ENCODE data around the gene HYAL2.

The HYAL2 gene

DNA sequence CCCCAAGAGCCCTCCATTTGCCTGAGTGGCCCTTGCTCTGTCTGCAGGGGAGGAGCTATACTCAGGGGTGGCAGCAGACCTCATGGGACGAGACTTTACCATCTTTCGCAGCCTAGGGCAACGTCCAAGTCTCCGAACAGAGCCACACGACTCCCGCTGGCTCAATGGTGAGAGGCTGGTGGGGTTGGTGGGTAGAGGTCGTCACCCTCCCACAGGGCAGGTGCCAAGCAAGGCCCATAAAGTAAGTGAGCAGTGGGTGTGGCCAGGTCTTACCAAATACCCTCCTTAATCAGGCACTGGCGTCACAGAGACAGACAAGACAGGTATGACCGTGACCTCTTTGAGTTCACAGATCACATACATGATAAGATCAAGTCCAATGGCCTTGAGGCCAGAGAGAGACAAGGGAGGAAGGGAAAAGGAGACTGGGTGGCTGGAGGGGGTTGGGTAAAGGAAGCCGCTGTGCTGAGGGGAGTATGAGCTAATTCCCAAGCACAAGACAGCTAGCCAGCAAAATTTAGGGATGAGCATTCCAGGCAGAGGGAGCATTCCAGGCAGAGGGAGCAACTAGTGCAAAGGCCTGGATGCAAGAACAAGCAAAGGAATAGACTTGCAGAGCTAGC, 51.1 kb downstream of the HYAL2 start:
- DNase-seq (ENCODE audit: low read depth, low spot score), result no peak

DNA sequence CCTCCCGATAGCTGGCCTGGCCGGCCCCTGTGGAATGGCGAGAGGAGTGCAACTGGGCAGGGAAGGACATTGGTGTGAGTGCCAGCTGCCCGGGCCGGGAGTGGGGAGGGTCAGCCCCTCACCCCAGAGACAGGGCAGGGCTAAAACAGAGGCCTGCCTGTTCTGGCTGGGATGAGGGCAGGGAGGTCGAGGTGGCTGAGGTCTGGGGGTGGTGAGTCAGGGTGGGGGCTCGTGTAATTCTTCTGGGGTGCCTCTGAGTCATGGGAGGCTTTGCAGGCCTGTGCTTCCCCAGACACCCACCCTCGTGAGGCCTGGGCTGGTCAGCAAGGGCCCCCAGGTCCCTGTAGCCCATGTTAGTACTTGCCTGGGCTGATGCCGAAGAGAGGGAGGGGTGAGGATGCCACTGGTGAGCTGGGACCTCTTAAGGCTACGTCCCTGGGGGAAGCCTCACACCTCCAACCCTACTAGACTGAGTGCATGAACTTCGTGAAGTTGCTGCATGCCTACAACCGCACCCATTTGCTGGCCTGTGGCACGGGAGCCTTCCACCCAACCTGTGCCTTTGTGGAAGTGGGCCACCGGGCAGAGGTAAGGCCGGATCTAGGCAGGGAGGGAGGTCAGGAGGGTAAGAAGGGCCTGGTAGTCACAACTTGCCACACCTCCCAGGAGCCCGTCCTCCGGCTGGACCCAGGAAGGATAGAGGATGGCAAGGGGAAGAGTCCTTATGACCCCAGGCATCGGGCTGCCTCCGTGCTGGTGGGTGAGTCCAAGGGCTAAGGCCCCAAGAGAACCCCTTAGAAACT, 51.9 kb downstream of the HYAL2 start:
- DNase-seq (ENCODE audit: low read depth, low spot score), result no peak

DNA sequence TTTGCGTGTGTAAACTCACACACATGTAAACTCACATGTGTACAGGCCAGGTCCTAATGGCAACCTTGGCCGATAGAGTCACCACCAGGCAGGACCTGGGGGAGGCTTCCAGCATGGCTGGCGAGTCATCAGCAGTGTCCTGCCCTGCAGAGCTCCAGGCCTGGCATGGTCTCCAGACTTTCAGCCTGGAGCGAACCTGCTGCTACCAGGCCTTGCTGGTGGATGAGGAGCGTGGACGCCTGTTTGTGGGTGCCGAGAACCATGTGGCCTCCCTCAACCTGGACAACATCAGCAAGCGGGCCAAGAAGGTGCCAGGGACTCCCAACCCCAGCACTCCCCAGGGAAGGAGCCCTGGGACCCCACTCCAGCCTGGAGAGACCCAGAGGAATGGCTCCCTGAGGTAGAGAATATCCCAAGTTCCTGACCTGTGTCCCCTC, 52.5 kb downstream of the HYAL2 start:
- no peak for DNase-seq (ENCODE audit: low read depth, low spot score)

DNA sequence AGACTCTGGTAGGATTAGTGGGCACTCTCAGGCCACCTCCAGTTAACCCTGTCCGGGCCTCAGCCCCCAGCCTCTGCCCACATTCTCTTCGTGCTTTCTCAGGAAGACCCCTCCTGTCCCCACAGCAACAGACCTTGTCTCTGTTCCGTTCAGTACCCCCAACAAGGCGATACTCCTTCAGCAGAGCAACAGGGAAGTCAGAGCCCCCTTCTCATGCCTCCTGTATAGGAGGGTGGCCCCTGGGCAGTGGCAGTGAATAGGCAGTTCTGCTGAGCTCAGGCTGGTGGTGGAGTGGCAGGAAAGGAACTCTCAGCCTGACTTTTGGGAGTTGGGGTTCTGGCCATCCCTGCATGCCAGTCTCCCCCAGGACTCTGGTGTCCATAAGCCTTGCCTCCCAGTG, 53.1 kb downstream of the HYAL2 start:
- DNase-seq (ENCODE audit: low read depth, low spot score), result no peak

DNA sequence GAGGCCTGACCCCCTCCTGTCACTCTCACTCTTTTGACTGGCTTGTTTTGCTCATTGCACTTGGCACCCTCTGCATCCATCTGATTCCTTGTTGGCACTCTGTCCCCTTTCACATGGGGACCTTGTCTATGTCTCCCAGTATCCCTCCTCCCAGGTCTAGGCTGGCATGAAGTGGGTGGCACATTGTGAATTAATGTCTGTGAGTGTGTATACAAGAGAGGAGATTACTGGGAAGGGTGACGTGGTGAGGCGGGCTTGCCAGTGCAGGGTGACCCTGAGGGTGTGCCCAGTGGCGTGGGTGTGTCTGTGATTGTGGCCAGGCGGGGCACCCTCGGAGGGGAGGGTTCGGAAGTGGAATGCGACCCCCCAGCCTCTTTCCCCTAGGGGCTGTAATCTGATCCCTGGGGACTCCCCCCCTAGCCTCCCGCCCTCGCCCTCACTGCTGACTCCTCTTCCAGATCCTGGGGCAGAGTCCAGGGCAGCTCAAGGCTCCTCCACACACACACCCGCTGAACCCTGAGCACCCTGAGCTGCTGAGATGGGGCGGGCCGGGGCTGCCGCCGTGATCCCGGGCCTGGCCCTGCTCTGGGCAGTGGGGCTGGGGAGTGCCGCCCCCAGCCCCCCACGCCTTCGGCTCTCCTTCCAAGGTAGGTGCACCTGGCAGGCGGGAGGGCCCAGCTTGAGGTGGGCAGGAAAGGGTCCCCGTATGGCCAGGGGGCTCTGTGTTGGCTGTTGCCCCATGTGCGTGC, 53.7 kb downstream of the HYAL2 start, which contains the start of gene SEMA3B:
SEMA3B (plus strand) TSS at position 445 of the 749 bp plus-strand sequence; CDS start at position 539, 94 bp downstream.
- DNase-seq (ENCODE audit: low read depth, low spot score), result no peak

DNA sequence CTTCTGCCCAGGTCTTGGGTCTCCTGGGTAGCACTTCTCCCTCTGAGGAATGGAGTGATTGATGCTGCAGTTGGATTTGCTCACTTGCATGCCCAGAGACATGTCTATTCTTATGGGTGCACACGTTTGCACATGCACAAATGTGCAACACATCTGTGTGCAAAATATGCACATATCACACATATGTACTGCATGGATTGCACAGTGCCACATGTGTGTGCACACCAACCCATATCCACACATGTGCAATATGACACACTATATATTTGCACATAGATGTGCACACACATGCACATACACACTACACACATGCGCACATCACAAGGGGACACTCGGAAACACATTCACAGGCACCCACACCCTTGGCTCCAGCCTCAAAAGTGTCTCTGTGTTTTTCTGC, 54.3 kb downstream of the HYAL2 start:
- DNase-seq (ENCODE audit: low read depth, low spot score), result no peak

All from activated CD4-positive, CD25-positive, alpha-beta regulatory T cell treated with anti-CD3 and anti-CD28 coated beads, Interleukin-2, amount 50 U/mL, for 16 hours (primary cell).